Measurements from ENCODE around the gene ENO1.

The ENO1 gene

GRCh38 chr1:8870103-8870502 is 8.4 kb downstream of the ENO1 start:
- no peak for DNase-seq (ENCODE audit: low read depth)
- TF ChIP-seq CTCF (IDR thresholded peaks at IDR 0.05; ENCODE audit: low read length, missing control alignments): no peak
- H3K4me3 ChIP-seq (replicated peaks; ENCODE audit: low read depth, low read length): no peak overlapping the region

- H3K4me3 ChIP-seq (replicated peaks; ENCODE audit: low read depth, low read length): no peak overlapping the region
- TF ChIP-seq CTCF (IDR thresholded peaks at IDR 0.05; ENCODE audit: low read length, missing control alignments): no peak
- no peak for DNase-seq (ENCODE audit: low read depth)
Measured at GRCh38 chr1:8867878-8868567, 10.5 kb downstream of the ENO1 start.

- no peak for TF ChIP-seq CTCF (IDR thresholded peaks at IDR 0.05; ENCODE audit: low read length, missing control alignments)
- H3K4me3 ChIP-seq (replicated peaks; ENCODE audit: low read depth, low read length): no peak overlapping the region
- no peak for DNase-seq (ENCODE audit: low read depth)
Measured at GRCh38 chr1:8866792-8867415, 11.6 kb downstream of the ENO1 start.

GRCh38 chr1:8866173-8866791 is 12.2 kb downstream of the ENO1 start:
- no peak overlapping the region for H3K4me3 ChIP-seq (replicated peaks; ENCODE audit: low read depth, low read length)
- TF ChIP-seq CTCF (IDR thresholded peaks at IDR 0.05; ENCODE audit: low read length, missing control alignments): no peak
- DNase-seq (ENCODE audit: low read depth): no peak

- no peak overlapping the region for H3K4me3 ChIP-seq (replicated peaks; ENCODE audit: low read depth, low read length)
- TF ChIP-seq CTCF (IDR thresholded peaks at IDR 0.05; ENCODE audit: low read length, missing control alignments): no peak
- DNase-seq (ENCODE audit: low read depth): no peak
Measured at GRCh38 chr1:8864713-8865344, 13.7 kb downstream of the ENO1 start.

GRCh38 chr1:8863794-8864233 is 14.7 kb downstream of the ENO1 start:
- no peak for DNase-seq (ENCODE audit: low read depth)

More at GRCh38 chr1:8863794-8864233, 14.7 kb downstream of the ENO1 start:
- H3K4me3 ChIP-seq (replicated peaks; ENCODE audit: low read depth, low read length): no peak overlapping the region
- no peak for TF ChIP-seq CTCF (IDR thresholded peaks at IDR 0.05; ENCODE audit: low read length, missing control alignments)
